ENCODE measurements around the gene ETV4.

DNA sequence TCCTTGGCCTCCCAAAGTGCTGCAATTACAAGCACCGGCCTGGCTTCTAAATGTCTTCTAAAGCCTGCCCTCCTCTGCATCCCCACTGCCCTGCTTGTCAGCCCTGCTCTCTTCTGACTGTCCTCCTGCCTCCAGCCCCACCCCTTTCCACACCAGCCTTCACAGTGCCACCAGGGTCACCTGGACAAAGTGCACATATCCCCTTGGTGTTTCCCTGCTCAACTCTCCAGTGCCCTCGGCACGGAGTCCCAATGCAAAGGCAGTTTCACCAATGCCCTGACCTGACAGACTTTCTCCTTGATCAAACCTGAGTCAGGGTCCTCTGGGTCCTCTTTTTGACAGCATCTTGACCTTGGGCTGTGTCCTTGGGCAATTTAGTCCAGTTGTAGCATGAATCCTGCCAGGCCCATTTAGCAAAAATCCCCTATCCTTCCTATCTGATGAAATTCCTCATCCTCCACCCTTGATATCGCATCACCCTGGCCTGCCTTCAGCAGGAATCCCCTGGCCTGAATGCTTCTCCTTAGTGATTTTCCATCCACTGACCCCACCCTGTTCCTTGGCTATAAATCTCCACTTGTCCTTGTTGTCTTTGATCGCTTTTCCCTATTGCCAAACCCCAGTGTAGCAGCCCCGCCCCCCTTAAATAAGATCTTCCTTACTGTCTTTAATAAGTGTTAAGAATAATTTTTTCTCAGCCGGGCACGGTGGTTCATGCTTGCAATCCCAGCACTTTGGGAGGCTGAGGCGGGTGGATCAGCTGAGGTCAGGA lies 42.7 kb upstream of the ETV4 start:
- TF ChIP-seq, protein P1, sequence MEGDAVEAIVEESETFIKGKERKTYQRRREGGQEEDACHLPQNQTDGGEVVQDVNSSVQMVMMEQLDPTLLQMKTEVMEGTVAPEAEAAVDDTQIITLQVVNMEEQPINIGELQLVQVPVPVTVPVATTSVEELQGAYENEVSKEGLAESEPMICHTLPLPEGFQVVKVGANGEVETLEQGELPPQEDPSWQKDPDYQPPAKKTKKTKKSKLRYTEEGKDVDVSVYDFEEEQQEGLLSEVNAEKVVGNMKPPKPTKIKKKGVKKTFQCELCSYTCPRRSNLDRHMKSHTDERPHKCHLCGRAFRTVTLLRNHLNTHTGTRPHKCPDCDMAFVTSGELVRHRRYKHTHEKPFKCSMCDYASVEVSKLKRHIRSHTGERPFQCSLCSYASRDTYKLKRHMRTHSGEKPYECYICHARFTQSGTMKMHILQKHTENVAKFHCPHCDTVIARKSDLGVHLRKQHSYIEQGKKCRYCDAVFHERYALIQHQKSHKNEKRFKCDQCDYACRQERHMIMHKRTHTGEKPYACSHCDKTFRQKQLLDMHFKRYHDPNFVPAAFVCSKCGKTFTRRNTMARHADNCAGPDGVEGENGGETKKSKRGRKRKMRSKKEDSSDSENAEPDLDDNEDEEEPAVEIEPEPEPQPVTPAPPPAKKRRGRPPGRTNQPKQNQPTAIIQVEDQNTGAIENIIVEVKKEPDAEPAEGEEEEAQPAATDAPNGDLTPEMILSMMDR (IDR thresholded peaks at IDR 0.05; ENCODE audit: low read length) = no peak
- TF ChIP-seq EZH2 (IDR thresholded peaks at IDR 0.05; ENCODE audit: borderline replicate concordance, low read length) = no peak

Measured in OCI-LY1 (cell line).